Measurements from ENCODE around the gene PPP3R1. TPM values are rescaled to one million over a fixed set of nuclear protein-coding genes. Genes with fewer than 3 reads are reported as not detected.

Gene PPP3R1, protein sequence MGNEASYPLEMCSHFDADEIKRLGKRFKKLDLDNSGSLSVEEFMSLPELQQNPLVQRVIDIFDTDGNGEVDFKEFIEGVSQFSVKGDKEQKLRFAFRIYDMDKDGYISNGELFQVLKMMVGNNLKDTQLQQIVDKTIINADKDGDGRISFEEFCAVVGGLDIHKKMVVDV
- 16.2 and 36.7 TPM in 2 replicates for total RNA-seq

DNA sequence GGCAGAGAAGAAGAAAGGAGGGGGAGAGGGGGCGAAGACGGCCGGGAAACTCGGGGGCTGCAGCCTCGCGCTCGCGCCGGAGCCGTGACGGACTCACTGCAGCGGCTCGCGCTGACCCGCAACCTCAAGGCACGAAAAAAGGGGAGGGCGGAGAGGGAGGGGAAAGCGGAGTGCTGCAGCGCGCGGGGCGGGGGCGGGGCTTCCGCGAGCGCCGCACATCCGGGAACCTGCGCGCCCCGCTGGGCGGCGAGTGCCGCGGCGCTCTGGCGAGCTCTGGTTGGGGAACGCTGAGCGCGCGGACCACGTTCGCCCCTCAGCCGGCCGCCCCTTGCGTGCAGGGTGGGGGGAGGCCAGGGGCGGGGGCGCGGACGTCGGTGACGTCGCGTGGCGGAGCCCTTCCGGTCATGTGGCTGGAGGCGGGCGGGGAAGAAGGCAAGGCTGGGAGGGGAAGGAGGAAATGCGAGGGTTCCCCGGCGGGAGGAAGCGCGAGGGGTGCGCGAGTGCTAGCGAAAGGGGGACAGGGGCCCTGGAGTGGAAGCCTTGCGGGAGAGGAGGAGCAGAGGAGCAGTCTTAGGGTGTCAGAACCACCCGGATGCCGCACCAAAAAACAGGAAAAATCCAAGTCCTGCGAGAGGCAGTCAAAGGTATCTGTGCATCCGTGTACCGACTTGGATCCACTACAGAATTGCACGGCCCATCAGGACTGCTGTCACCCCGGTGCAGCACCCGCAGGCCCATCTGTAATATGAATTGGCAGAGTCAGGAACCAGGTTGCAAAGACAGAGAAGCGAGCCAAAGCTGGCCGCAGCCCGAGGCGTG is at the start of gene PPP3R1:
PPP3R1 (minus strand) TSS at position 133 of the 819 bp plus-strand sequence. CDS start 405 bp downstream, outside the sequence.

DNA sequence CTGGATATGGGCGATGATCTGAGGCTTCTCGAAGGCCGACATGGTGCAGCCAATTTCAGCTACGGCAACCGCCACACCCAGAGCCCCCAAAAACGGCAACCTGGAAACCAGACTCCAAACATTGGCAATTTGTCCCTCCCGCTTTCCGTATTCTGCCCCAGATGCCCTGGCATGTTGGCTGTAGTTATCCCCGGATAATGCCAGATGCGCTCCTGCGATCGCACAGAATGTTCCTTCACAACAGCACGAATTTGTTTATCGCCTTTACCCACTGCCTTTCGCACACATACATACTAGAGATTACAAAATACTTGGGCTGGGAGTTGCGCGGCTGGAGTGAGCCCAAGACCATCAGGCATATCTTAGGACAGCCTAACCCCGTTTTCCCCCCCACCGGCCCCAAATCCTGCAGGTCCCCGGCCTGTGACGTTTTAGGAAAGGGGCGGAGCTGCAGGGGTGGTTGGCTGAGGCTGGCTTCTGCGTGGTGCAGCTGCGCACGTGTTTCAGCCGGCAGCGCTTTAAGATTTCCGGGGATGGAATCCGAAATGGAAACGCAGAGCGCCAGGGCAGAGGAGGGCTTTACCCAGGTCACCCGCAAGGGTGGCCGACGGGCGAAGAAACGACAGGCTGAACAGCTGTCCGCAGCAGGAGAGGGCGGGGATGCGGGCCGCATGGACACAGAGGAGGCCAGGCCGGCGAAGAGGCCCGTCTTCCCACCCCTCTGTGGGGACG is 94.8 kb downstream of the PPP3R1 start, which contains the start of gene PNO1:
PNO1 (plus strand) TSS at position 487 of the 732 bp plus-strand sequence; CDS start at position 534, 47 bp downstream.

Other genes with a start within 250 kb of the PPP3R1 start
- gene C1D, start 189.5 kb downstream of the PPP3R1 start, total RNA-seq = 7.7 and 10.8 TPM in 2 replicates
- 6.5 and 14.7 TPM in 2 replicates for gene PNO1, start 94.6 kb downstream of the PPP3R1 start, total RNA-seq
- 34.0 and 42.7 TPM in 2 replicates for gene CNRIP1, start 67.4 kb upstream of the PPP3R1 start, total RNA-seq
- 0.06 and 0.16 TPM in 2 replicates for gene PLEK, start 112.8 kb upstream of the PPP3R1 start, total RNA-seq
- 0.16 and 0.50 TPM in 2 replicates for gene FBXO48, start 214.8 kb upstream of the PPP3R1 start, total RNA-seq
- 2.1 and 8.1 TPM in 2 replicates for gene APLF, start 215.1 kb upstream of the PPP3R1 start, total RNA-seq

All from bladder microvascular endothelial cell (primary cell).